Activated CD4-positive, alpha-beta T cell treated with anti-CD3 and anti-CD28 coated beads for 1 hour (primary cell): ENCODE data around the gene TSPEAR.

ENCODE experiments used
- DNase-seq: peaks from one replicate; pipeline ENCODE4 v3.0.0-alpha.2; 2020

Gene TSPEAR

DNA sequence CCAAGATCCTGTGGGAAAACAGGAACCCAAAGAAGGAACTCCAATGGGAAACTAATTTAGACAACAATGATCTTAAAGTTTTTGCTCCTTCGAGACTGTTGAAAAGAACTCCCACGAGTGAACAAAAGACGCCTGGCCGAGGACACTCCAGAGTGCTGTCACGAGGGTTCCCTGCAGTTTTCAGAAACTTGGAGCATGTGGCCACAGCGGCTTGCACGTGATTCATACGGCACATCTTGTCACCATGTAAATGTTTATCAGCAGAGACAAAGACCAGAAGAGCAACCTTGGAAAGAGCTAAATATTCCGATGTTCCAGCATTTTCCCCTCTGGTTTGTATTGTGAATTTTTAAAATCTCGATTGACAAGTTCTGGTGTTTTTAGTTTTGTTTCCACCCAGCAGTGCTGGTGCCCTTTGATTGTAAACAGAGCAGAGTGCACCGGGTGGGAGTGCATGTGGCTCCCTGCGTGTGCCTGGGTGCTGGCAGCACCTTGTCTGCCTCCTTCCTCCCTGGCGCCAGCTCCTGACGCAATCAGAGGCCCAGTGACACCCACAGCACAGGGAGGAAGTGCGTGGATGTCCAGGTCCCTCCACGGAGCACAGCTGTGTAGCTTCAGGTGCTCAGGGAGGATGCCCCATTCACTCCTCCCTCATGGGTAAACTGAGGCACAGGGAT lies 233.1 kb downstream of the TSPEAR start:
- no peak for DNase-seq

- DNase-seq = no peak
Observed at GRCh38 chr21:44477712-44478111, 233.7 kb downstream of the TSPEAR start.

DNA sequence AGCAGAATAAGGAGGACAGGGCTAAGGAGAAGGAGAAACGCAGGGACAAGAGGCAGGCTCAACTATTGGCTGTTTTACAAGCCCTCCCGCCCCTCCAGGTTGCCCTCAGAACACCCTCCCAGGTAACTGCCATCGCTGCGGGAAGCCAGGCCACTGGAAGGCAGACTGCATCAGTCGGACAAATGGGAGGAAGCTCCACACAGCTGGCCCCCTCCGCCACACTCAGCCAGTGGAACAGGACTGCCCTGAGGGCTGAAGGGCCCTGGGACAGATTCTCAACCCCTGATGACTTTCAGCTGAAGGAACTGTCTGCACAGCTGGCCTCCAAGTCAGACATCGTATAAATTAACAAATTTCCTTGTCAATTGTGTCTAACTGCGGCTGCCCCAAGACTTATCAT lies 234.2 kb downstream of the TSPEAR start:
- no peak for DNase-seq

GRCh38 chr21:44475266-44475845 lies 236.0 kb downstream of the TSPEAR start:
- no peak for DNase-seq

- no peak for DNase-seq
Observed at GRCh38 chr21:44473915-44474555, 237.3 kb downstream of the TSPEAR start.

GRCh38 chr21:44471996-44472395 lies 239.4 kb downstream of the TSPEAR start:
- DNase-seq = no peak

- DNase-seq = no peak
Observed at GRCh38 chr21:44471341-44471740, 240.0 kb downstream of the TSPEAR start.

GRCh38 chr21:44467859-44468195 lies 243.5 kb downstream of the TSPEAR start:
- no peak for DNase-seq

DNA sequence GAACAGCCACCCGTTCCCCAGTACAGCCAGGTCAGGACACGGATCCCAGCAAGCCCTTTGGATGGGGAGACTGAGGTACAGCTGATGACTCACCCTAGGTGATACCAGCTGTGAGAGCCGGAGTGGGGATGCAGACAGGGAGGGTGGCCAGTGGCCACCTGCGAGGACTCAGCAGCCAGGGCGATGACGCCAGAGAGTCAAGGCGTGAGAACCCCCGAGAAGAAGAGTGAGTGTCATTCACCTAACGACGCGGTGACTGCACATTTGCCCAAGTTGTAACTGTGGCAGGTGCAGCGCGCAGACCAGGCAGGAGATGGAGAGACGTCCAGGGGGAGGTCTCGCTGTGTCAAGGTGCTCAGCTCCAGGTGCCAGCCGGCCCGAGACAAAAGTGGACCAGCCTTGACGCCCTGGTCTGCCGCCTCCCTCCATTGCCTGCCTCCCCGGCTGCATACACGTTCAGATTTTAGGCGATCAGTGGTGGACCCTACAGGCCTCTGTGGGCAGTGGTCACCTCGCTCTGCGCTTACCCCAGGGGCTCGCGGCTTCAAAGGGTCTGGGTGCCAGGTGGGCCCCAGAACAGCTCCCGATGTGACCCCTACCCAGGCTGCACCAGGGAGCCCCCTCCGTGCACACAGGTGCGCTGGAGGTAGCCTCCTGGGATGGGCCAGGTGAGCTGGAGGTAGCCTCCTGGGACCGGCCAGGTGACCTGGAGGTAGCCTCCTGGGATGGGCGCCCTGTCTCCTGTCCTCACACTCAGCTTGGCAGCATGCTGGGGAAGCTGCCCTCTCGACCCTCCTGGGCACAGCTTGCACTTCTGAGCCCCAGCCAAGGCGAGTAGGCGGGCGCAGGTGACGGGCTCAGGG lies 244.1 kb downstream of the TSPEAR start:
- DNase-seq = no peak

- no peak for DNase-seq
Observed at GRCh38 chr21:44466351-44466954, 244.9 kb downstream of the TSPEAR start.

- DNase-seq = no peak
Observed at GRCh38 chr21:44464351-44464750, 247.0 kb downstream of the TSPEAR start.

- no peak for DNase-seq
Observed at GRCh38 chr21:44463724-44464123, 247.6 kb downstream of the TSPEAR start.

- DNase-seq = no peak
Observed at GRCh38 chr21:44462834-44463200, 248.6 kb downstream of the TSPEAR start.

GRCh38 chr21:44462086-44462833 lies 249.1 kb downstream of the TSPEAR start:
- DNase-seq = no peak

DNA sequence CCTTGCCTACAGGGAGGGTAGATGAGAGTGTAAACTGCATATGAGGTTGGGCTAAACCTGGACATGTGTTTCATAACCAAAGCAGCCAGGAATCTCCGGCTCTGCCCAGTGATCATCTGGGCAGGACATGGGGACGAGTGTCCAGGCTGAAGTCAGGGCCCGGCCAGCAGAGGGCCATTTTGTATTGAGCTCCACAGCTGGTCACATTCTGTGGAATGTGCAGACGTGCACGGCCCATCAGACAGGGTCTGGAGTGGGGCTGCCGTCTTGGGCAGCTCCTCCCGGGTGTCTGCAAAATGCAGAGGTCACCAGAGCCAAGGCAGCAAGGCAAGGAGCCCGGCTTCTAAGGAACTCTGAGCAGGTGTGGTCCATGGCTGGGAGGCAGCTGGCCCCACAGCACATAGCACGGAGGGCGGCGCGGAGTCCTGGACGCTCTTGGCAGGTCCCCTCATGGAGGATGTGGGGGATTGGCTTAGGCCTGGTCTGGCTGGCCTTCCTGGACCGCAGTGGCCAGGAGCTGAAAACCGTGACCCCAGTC lies 249.8 kb downstream of the TSPEAR start:
- DNase-seq = no peak

- DNase-seq = no peak
Observed at GRCh38 chr21:44461005-44461404, 250.4 kb downstream of the TSPEAR start.

DNA sequence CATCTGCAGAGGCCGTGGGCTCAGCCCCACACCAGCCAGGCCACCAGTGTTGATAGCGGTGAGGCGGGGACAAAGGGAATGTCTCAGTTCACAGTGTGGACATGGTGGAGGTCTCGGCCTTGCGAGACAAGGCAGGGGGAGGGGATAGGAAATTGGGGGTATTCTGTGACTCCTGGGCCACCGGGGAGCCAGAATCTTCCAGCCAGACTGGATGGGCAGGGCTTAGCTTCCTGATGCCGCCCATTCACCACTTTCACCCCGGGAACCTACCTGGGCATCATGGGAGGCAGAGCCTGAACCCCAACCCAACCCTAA lies 251.0 kb downstream of the TSPEAR start:
- no peak for DNase-seq

GRCh38 chr21:44459712-44460440 lies 251.5 kb downstream of the TSPEAR start:
- DNase-seq = no peak

DNA sequence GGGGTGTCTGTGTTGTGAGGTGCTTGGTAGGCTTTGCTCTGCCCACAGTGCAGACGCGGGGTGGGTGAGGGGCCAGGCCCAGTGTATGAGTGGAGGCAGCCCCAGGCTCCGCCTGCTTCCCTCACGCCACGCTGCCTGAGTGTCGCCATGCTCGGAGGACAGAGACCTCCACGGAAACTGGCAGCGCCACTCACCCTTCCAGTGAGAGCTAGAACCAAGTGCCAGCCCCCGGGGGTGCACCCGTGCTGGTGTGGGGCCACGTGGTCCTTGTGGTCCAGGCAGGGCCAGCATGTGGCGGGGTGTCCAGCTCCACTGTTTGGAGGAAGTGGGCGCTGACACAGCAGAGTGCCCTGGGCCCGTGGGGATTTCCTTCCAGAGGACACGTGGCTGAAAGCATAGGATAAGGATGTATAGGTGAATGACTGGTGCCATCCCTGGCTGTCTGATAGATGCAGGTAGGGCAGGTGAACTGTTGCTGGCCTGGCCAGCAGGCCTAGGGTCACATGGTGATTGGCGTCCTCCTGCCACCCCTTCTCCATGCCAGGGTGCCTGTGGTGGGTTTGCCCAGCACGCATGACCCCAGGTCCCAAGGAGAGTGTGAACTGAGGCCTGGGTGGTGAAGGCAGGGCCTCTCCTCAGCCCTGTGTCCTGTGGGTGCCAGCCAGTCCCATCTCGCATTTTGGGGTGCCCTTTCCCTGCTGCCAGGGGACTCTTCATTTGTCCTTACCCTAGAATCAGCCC lies 252.2 kb downstream of the TSPEAR start:
- DNase-seq = no peak

GRCh38 chr21:44456915-44457736 lies 254.2 kb downstream of the TSPEAR start:
- no peak for DNase-seq
